ENCODE measurements around the gene PPAN.

Gene PPAN

GRCh38 chr19:10110076-10110971 lies 4.2 kb downstream of the PPAN start:
- H3K4me1 ChIP-seq (ENCODE audit: control insufficient read depth, low read length) = peaks cover 66% of the 10 kb centered on the region
- H3K4me3 ChIP-seq (ENCODE audit: low read length) = no peak overlapping the region
- H3K27ac ChIP-seq (ENCODE audit: low read depth, low read length) = no peak overlapping the region
- no peaks in the 10 kb centered on the region for H4K20me1 ChIP-seq (ENCODE audit: control insufficient read depth, insufficient read depth, low read depth, low read length)
- peaks cover 40% of the 10 kb centered on the region for H3K79me2 ChIP-seq (ENCODE audit: control insufficient read depth, low read length)
- H3K27me3 ChIP-seq (ENCODE audit: control insufficient read depth, low read length) = no peaks in the 10 kb centered on the region
- H3K9me2 ChIP-seq (replicated peaks; ENCODE audit: control insufficient read depth, low read length) = no peaks in the 10 kb centered on the region
- H3K4me2 ChIP-seq (ENCODE audit: low read length) = peak overlapping the region; percentile 34
- no peaks in the 10 kb centered on the region for H3K9me3 ChIP-seq (ENCODE audit: control insufficient read depth, insufficient read depth, low read length)
- H3F3A ChIP-seq (ENCODE audit: control insufficient read depth, insufficient read depth) = peaks cover 50% of the 10 kb centered on the region
- H3K36me3 ChIP-seq (ENCODE audit: control insufficient read depth, low read length) = peaks cover 74% of the 10 kb centered on the region
- TF ChIP-seq EZH2phosphoT487 (IDR thresholded peaks at IDR 0.05; ENCODE audit: borderline replicate concordance, low read length) = no peak
- no peak for TF ChIP-seq CTCF (IDR thresholded peaks at IDR 0.05; ENCODE audit: low read depth, low read length, poor library complexity, severe bottlenecking)

DNA sequence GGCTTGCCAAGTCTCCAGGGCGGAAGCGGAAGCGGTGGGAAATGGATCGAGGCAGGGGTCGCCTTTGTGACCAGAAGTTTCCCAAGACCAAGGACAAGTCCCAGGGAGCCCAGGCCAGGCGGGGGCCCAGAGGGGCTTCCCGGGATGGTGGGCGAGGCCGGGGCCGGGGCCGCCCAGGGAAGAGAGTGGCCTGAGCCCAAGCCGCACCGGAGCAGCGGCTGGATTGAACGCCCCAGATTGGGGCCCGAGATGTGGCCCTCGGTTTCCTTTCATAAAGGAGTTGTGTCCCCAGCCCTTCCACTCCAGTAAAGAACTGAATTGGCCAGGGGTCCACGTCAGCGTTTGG lies 4.8 kb downstream of the PPAN start:
- Histone ChIP-seq H3K9me3 (ENCODE audit: control insufficient read depth, insufficient read depth, low read length) (no peaks in the 10 kb centered on the region), H3K79me2 (ENCODE audit: control insufficient read depth, low read length) (peaks cover 36% of the 10 kb centered on the region), H3K4me3 (ENCODE audit: low read length) (peak overlapping the region; percentile 16; the same call in 1 of the 2 replicates), H3K4me2 (ENCODE audit: low read length) (peak overlapping the region; percentile 57), H3K27ac (ENCODE audit: low read depth, low read length) (peak overlapping the region; percentile 64), H3K4me1 (ENCODE audit: control insufficient read depth, low read length) (peaks cover 60% of the 10 kb centered on the region), H3K36me3 (ENCODE audit: control insufficient read depth, low read length) (peaks cover 80% of the 10 kb centered on the region), H3K9me2 (replicated peaks; ENCODE audit: control insufficient read depth, low read length) (no peaks in the 10 kb centered on the region), H3K27me3 (ENCODE audit: control insufficient read depth, low read length) (no peaks in the 10 kb centered on the region), H4K20me1 (ENCODE audit: control insufficient read depth, insufficient read depth, low read depth, low read length) (no peaks in the 10 kb centered on the region), H3F3A (ENCODE audit: control insufficient read depth, insufficient read depth) (peaks cover 45% of the 10 kb centered on the region)
- TF ChIP-seq CTCF (IDR thresholded peaks at IDR 0.05; ENCODE audit: low read depth, low read length, poor library complexity, severe bottlenecking) = no peak

GRCh38 chr19:10111405-10111811 lies 5.2 kb downstream of the PPAN start, which contains the start of gene P2RY11:
Gene P2RY11, plus strand, starts transcription at chr19:10111693. Its CDS starts 29 bp downstream, at chr19:10111722.
- TF ChIP-seq EZH2phosphoT487 (IDR thresholded peaks at IDR 0.05; ENCODE audit: borderline replicate concordance, low read length) = no peak
- no peak for TF ChIP-seq CTCF (IDR thresholded peaks at IDR 0.05; ENCODE audit: low read depth, low read length, poor library complexity, severe bottlenecking)
- Histone ChIP-seq H3K36me3 (ENCODE audit: control insufficient read depth, low read length) (peaks cover 84% of the 10 kb centered on the region), H3K27ac (ENCODE audit: low read depth, low read length) (peak within 1 kb of the TSS; percentile 64), H3K4me3 (ENCODE audit: low read length) (peak within 1 kb of the TSS; percentile 16; the same call in 1 of the 2 replicates), H3K4me1 (ENCODE audit: control insufficient read depth, low read length) (peaks cover 59% of the 10 kb centered on the region), H3F3A (ENCODE audit: control insufficient read depth, insufficient read depth) (peaks cover 45% of the 10 kb centered on the region), H3K9me2 (replicated peaks; ENCODE audit: control insufficient read depth, low read length) (no peaks in the 10 kb centered on the region), H3K79me2 (ENCODE audit: control insufficient read depth, low read length) (peaks cover 33% of the 10 kb centered on the region), H3K4me2 (ENCODE audit: low read length) (peak within 1 kb of the TSS; percentile 57), H4K20me1 (ENCODE audit: control insufficient read depth, insufficient read depth, low read depth, low read length) (no peaks in the 10 kb centered on the region), H3K9me3 (ENCODE audit: control insufficient read depth, insufficient read depth, low read length) (no peaks in the 10 kb centered on the region), H3K27me3 (ENCODE audit: control insufficient read depth, low read length) (no peaks in the 10 kb centered on the region)
